Activated CD8-positive, alpha-beta T cell treated with anti-CD3 and anti-CD28 coated beads for 36 hours (primary cell): ENCODE results near the gene TMEM72. TPM values are rescaled to one million over a fixed set of nuclear protein-coding genes. Genes with fewer than 3 reads are reported as not detected.

Experiments used
- ATAC-seq: fragments of 200-7000 bp; cut with Tn5 transposase; one replicate; pipeline ENCODE4 v1.10.0; 2021; ENCODE audit warnings: mild to moderate bottlenecking, moderate library complexity
- CTCF ChIA-PET: fragments of 350-600 bp; sonication (Branson Sonifier 250); formaldehyde crosslinking; loops from one replicate; lab custom pipeline; 2021; ENCODE audit warnings: antibody characterized with exemption; lab: Charles Lee
- POLR2A ChIA-PET: fragments of 350-600 bp; sonication (Branson Sonifier 250); formaldehyde crosslinking; loops from one replicate; lab custom pipeline; 2021; ENCODE audit warnings: antibody characterized with exemption; lab: Charles Lee
- DNase-seq: peaks from one replicate; pipeline ENCODE4 v3.0.0-alpha.2; 2020
- H3K27ac Mint-ChIP-seq: one replicate; pipeline ENCODE4 v1.8.0; 2021; ENCODE audit warnings: mild to moderate bottlenecking, mixed read lengths
- H3K27me3 Mint-ChIP-seq: one replicate; pipeline ENCODE4 v1.8.0; 2021; ENCODE audit warnings: mixed read lengths
- H3K36me3 Mint-ChIP-seq: one replicate; pipeline ENCODE4 v1.8.0; 2021; ENCODE audit warnings: low read depth, mixed read lengths
- H3K4me1 Mint-ChIP-seq: one replicate; pipeline ENCODE4 v1.8.0; 2021; ENCODE audit warnings: low read depth, mixed read lengths
- H3K4me3 Mint-ChIP-seq: one replicate; pipeline ENCODE4 v1.8.0; 2021; ENCODE audit warnings: mild to moderate bottlenecking, moderate library complexity, mixed read lengths
- H3K9me3 Mint-ChIP-seq: one replicate; pipeline ENCODE4 v1.8.0; 2021; ENCODE audit warnings: mixed read lengths
- intact Hi-C: fragments of 100-400 bp; cut with micrococcal nuclease; formaldehyde crosslinking; loops from one replicate; pipeline ENCODE4 v1.10.0; 2022
- total RNA-seq, 2 experiments: library from RNA; stranded (reverse); gene quantifications; one replicate each; pipeline ENCODE4 v1.2.3, GENCODE V29; 2021
- TF ChIP-seq, protein P1 (sequence below): fragments of 200-600 bp; IDR thresholded peaks from one replicate; pipeline ENCODE4 v1.8.0; 2022; ENCODE audit warnings: antibody characterized with exemption, mild to moderate bottlenecking

The TMEM72 gene
- total RNA-seq, 2 experiments from 2014 or later = not detected

GRCh38 chr10:44981172-44982113, 70.3 kb downstream of the TMEM72 start:
- CTCF ChIA-PET = interaction anchor here (4.5 kb wide), 1 partner anchor 48 kb away, joined by 23 read pairs; no protein-coding TSS in a partner anchor

DNA sequence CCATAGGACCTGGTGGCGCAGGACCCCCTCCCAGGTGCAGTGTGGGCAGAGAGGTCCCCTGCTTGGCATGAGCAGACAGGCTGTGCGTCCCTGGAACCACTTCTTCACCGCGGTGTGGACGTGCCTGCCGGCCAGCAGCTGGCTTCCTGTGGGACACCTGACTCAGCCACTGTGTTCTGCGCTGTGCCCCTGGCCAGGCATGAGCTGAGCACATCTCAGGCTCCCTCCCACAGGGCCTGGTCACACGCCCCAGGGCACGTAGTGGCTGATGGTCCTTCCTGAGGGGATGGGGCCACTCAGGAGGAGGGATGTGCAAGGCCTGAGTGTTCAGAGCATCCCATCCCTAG, 71.0 kb downstream of the TMEM72 start:
- no peaks in the 10 kb centered on the region for H3K36me3 Mint-ChIP-seq
- TF ChIP-seq, protein P1, sequence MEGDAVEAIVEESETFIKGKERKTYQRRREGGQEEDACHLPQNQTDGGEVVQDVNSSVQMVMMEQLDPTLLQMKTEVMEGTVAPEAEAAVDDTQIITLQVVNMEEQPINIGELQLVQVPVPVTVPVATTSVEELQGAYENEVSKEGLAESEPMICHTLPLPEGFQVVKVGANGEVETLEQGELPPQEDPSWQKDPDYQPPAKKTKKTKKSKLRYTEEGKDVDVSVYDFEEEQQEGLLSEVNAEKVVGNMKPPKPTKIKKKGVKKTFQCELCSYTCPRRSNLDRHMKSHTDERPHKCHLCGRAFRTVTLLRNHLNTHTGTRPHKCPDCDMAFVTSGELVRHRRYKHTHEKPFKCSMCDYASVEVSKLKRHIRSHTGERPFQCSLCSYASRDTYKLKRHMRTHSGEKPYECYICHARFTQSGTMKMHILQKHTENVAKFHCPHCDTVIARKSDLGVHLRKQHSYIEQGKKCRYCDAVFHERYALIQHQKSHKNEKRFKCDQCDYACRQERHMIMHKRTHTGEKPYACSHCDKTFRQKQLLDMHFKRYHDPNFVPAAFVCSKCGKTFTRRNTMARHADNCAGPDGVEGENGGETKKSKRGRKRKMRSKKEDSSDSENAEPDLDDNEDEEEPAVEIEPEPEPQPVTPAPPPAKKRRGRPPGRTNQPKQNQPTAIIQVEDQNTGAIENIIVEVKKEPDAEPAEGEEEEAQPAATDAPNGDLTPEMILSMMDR = no peak
- ATAC-seq (no peak), DNase-seq (no peak)
- no peaks in the 10 kb centered on the region for H3K27me3 Mint-ChIP-seq
- H3K4me3 Mint-ChIP-seq = no peak overlapping the region
- no peaks in the 10 kb centered on the region for H3K9me3 Mint-ChIP-seq
- intact Hi-C loops = no loop called here
- H3K27ac Mint-ChIP-seq = no peak overlapping the region
- POLR2A ChIA-PET = no interaction called here
- CTCF ChIA-PET = interaction anchor here (1.1 kb wide), 1 partner anchor 49 kb away, joined by 3 read pairs; no protein-coding TSS in a partner anchor
- H3K4me1 Mint-ChIP-seq = peaks cover 3% of the 10 kb centered on the region

More at GRCh38 chr10:44981172-44982113, 70.3 kb downstream of the TMEM72 start:
- Mint-ChIP-seq H3K27me3 (no peaks in the 10 kb centered on the region), H3K36me3 (no peaks in the 10 kb centered on the region), H3K4me1 (peaks cover 3% of the 10 kb centered on the region), H3K9me3 (no peaks in the 10 kb centered on the region), H3K27ac (no peak overlapping the region), H3K4me3 (no peak overlapping the region)
- TF ChIP-seq, protein P1 = no peak
- POLR2A ChIA-PET = no interaction called here
- DNase-seq = no peak
- intact Hi-C loops = no loop called here
- no peak for ATAC-seq

GRCh38 chr10:44982496-44982895, 71.4 kb downstream of the TMEM72 start:
- Mint-ChIP-seq H3K4me3 (no peak overlapping the region), H3K27me3 (no peaks in the 10 kb centered on the region), H3K9me3 (no peaks in the 10 kb centered on the region), H3K4me1 (peaks cover 3% of the 10 kb centered on the region), H3K27ac (no peak overlapping the region), H3K36me3 (no peaks in the 10 kb centered on the region)
- ChIA-PET POLR2A (no interaction called here), CTCF (interaction anchor here (1.1 kb wide), 1 partner anchor 49 kb away, joined by 3 read pairs; no protein-coding TSS in a partner anchor)
- ATAC-seq (no peak), DNase-seq (no peak)
- intact Hi-C loops = no loop called here
- TF ChIP-seq, protein P1 = no peak

DNA sequence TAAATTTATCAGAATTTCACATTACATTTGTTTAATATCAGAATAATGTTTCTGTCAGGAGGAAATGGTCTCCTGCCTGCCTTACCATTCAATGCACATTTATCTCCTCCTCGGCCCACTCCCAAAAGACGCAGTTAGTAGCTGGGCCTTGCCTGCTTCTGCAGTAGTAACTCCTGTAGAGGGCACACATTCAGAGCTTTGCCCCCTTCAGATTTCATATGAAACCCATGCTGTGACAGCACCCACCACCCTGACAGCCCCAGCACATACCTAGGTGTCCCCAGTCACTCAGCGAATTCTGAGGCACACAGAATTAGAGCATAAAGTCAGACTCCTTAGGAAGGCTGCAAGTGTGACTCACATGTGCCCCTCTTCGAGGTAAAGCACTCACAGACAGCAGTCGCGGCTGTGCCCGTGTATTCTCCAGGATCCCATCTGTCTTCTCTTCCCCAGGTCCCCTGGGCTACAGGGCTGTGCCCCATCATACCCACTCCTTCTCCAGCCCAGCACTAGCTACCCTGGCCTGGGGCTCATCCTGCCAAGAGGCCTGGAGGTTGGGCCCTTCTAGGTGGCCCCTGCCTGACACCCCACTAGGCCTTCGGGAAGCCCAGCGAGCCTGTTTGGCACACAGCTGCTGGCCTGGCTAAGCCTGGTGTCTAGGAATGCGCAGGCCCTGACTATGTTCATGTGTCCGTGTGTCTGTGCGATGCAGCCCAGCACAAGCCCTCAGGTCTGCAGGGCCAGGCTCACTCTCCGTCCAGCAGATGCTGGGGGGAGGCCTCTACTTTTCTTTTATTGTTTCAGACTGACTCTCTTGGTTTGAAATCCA, 72.1 kb downstream of the TMEM72 start:
- Mint-ChIP-seq H3K36me3 (no peaks in the 10 kb centered on the region), H3K9me3 (no peaks in the 10 kb centered on the region), H3K4me1 (peaks cover 3% of the 10 kb centered on the region), H3K27me3 (no peaks in the 10 kb centered on the region), H3K4me3 (no peak overlapping the region), H3K27ac (no peak overlapping the region)
- CTCF ChIA-PET = interaction anchor here (1.1 kb wide), 1 partner anchor 50 kb away, joined by 3 read pairs; no protein-coding TSS in a partner anchor
- intact Hi-C loops = no loop called here
- POLR2A ChIA-PET = interaction anchor here (0.5 kb wide), 1 partner anchor 50 kb away, joined by 3 read pairs; no protein-coding TSS in a partner anchor
- TF ChIP-seq, protein P1 = no peak
- DNase-seq (no peak), ATAC-seq (no peak)
